ENCODE measurements around the gene KCNQ5. TPM values are rescaled to one million over a fixed set of nuclear protein-coding genes. Genes with fewer than 3 reads are reported as not detected.

The KCNQ5 gene
- total RNA-seq, 1 experiment from 2014 or later, result not detected

DNA sequence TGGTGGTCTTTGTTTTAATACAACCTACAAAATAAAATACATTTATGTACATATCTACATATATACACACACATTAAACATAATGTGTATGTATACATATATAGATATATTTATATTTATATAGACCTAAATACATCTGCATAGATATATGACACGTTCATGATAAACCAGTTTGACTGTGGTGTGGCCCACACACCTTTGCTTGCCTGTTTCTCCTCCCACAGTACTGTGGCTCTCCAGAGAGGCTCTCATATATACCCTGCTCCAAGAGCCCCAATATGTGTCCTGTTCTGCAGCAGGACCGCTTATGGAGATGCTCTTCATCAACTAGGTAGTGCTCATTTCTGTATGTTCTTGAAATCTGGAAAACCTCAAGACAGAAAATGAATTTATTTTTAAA is 207.0 kb downstream of the KCNQ5 start:
- H3K9ac ChIP-seq (ENCODE audit: low read length), result no peak overlapping the region
- H3K4me3 ChIP-seq (replicated peaks in 1 of 2; ENCODE audit: low read depth in 1 of 2, low read length in 2 of 2), result no peak overlapping the region
- ChIA-PET CTCF (no interaction called here), POLR2A (no interaction called here), RAD21 (ENCODE audit: low non-redundant PET in 1 of 2, low total read pairs in 2 of 2, uncharacterized antibody in 2 of 2, unreplicated experiment in 2 of 2) (no interaction called here)
- H3K4me1 ChIP-seq (ENCODE audit: control insufficient read depth in 1 of 2, insufficient read depth in 2 of 2, low read length in 2 of 2), result no peaks in the 10 kb centered on the region
- ATAC-seq (no peak), DNase-seq (ENCODE audit: low read depth, low spot score) (no peak)
- no TSS peak for BruUV-seq (replicated peaks)
- no peak overlapping the region for H3K4me2 ChIP-seq (ENCODE audit: low read length)
- no peaks in the 10 kb centered on the region for H3K79me2 ChIP-seq (ENCODE audit: insufficient read depth, low read length)
- H3K36me3 ChIP-seq (ENCODE audit: control insufficient read depth in 1 of 2, insufficient read depth in 2 of 2, low read length in 2 of 2), result no peaks in the 10 kb centered on the region
- intact Hi-C loops (cut with micrococcal nuclease), result no loop called here
- H3K9me2 ChIP-seq (ENCODE audit: insufficient read depth), result no peaks in the 10 kb centered on the region
- no peaks in the 10 kb centered on the region for H4K20me1 ChIP-seq (ENCODE audit: insufficient read depth)
- H3K27me3 ChIP-seq (ENCODE audit: insufficient read depth, low read length), result no peaks in the 10 kb centered on the region
- no peaks in the 10 kb centered on the region for H3K9me3 ChIP-seq (ENCODE audit: control insufficient read depth in 1 of 2, insufficient read depth in 1 of 2, low read depth in 1 of 2, low read length in 2 of 2)
- H2AFZ ChIP-seq (ENCODE audit: low read depth, low read length, poor library complexity, severe bottlenecking), result no peak overlapping the region
- no peak overlapping the region for H3K27ac ChIP-seq (ENCODE audit: low read depth, low read length)
- TF ChIP-seq, protein P1, sequence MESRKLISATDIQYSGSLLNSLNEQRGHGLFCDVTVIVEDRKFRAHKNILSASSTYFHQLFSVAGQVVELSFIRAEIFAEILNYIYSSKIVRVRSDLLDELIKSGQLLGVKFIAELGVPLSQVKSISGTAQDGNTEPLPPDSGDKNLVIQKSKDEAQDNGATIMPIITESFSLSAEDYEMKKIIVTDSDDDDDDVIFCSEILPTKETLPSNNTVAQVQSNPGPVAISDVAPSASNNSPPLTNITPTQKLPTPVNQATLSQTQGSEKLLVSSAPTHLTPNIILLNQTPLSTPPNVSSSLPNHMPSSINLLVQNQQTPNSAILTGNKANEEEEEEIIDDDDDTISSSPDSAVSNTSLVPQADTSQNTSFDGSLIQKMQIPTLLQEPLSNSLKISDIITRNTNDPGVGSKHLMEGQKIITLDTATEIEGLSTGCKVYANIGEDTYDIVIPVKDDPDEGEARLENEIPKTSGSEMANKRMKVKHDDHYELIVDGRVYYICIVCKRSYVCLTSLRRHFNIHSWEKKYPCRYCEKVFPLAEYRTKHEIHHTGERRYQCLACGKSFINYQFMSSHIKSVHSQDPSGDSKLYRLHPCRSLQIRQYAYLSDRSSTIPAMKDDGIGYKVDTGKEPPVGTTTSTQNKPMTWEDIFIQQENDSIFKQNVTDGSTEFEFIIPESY (IDR thresholded peaks at IDR 0.05; ENCODE audit: extremely low read depth, insufficient replicate concordance, low read length), result no peak
- TF ChIP-seq CBX3 (IDR thresholded peaks at IDR 0.05; ENCODE audit: low read depth) (no peak), ZFX (IDR thresholded peaks at IDR 0.05) (no peak), SP1 (IDR thresholded peaks at IDR 0.05; ENCODE audit: low read depth) (no peak), SRF (IDR thresholded peaks at IDR 0.05; ENCODE audit: low read depth) (no peak), EGR1 (IDR thresholded peaks at IDR 0.05; ENCODE audit: low read depth) (no peak), POLR2A (IDR thresholded peaks at IDR 0.05; ENCODE audit: borderline replicate concordance, extremely low read depth, insufficient read depth, insufficient read length) (no peak), EZH2 (IDR thresholded peaks at IDR 0.05) (no peak), ZNF274 (IDR thresholded peaks at IDR 0.05; ENCODE audit: low read depth, low read length) (no peak)
- TF ChIP-seq, protein P2, sequence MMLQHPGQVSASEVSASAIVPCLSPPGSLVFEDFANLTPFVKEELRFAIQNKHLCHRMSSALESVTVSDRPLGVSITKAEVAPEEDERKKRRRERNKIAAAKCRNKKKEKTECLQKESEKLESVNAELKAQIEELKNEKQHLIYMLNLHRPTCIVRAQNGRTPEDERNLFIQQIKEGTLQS (IDR thresholded peaks at IDR 0.05), result no peak

DNA sequence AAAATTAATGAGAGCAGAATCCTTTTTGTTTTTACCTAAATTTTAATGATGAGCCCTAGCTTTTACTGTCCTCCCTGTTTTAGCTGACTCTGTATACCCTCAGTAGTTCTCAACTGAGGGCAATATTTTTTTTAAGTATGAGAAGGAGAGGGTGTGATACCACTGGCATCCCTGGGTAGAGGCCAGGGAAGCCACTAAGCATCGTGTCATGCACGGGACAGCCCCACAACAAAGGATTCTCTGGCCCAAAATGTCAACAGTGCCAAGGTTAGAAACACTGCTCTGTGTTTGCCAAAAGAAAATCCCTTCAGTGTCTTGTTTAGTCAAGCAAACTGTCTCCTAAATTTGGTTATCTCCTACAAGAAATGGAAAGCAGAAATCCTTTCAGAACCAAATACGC is 210.4 kb downstream of the KCNQ5 start:
- no peak overlapping the region for H3K27ac ChIP-seq (ENCODE audit: low read depth, low read length)
- H3K4me3 ChIP-seq (replicated peaks in 1 of 2; ENCODE audit: low read depth in 1 of 2, low read length in 2 of 2), result no peak overlapping the region
- no peaks in the 10 kb centered on the region for H3K9me3 ChIP-seq (ENCODE audit: control insufficient read depth in 1 of 2, insufficient read depth in 1 of 2, low read depth in 1 of 2, low read length in 2 of 2)
- TF ChIP-seq, protein P3, sequence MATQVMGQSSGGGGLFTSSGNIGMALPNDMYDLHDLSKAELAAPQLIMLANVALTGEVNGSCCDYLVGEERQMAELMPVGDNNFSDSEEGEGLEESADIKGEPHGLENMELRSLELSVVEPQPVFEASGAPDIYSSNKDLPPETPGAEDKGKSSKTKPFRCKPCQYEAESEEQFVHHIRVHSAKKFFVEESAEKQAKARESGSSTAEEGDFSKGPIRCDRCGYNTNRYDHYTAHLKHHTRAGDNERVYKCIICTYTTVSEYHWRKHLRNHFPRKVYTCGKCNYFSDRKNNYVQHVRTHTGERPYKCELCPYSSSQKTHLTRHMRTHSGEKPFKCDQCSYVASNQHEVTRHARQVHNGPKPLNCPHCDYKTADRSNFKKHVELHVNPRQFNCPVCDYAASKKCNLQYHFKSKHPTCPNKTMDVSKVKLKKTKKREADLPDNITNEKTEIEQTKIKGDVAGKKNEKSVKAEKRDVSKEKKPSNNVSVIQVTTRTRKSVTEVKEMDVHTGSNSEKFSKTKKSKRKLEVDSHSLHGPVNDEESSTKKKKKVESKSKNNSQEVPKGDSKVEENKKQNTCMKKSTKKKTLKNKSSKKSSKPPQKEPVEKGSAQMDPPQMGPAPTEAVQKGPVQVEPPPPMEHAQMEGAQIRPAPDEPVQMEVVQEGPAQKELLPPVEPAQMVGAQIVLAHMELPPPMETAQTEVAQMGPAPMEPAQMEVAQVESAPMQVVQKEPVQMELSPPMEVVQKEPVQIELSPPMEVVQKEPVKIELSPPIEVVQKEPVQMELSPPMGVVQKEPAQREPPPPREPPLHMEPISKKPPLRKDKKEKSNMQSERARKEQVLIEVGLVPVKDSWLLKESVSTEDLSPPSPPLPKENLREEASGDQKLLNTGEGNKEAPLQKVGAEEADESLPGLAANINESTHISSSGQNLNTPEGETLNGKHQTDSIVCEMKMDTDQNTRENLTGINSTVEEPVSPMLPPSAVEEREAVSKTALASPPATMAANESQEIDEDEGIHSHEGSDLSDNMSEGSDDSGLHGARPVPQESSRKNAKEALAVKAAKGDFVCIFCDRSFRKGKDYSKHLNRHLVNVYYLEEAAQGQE (IDR thresholded peaks at IDR 0.05; ENCODE audit: low read depth), result no peak
- RAD21 ChIA-PET (ENCODE audit: low non-redundant PET in 1 of 2, low total read pairs in 2 of 2, uncharacterized antibody in 2 of 2, unreplicated experiment in 2 of 2), result no interaction called here
- intact Hi-C loops (cut with micrococcal nuclease), result no loop called here
- CTCF ChIA-PET, result no interaction called here
- POLR2A ChIA-PET, result no interaction called here
- no peak overlapping the region for H3K4me2 ChIP-seq (ENCODE audit: low read length)
- H3K27me3 ChIP-seq (ENCODE audit: insufficient read depth, low read length), result no peaks in the 10 kb centered on the region
- H4K20me1 ChIP-seq (ENCODE audit: insufficient read depth), result no peaks in the 10 kb centered on the region
- H3K79me2 ChIP-seq (ENCODE audit: insufficient read depth, low read length), result no peaks in the 10 kb centered on the region
- no peaks in the 10 kb centered on the region for H3K9me2 ChIP-seq (ENCODE audit: insufficient read depth)
- BruUV-seq (replicated peaks), result no TSS peak
- DNase-seq (ENCODE audit: low read depth, low spot score) (no peak), ATAC-seq (no peak)
- no peak overlapping the region for H2AFZ ChIP-seq (ENCODE audit: low read depth, low read length, poor library complexity, severe bottlenecking)
- H3K4me1 ChIP-seq (ENCODE audit: control insufficient read depth in 1 of 2, insufficient read depth in 2 of 2, low read length in 2 of 2), result no peaks in the 10 kb centered on the region
- H3K36me3 ChIP-seq (ENCODE audit: control insufficient read depth in 1 of 2, insufficient read depth in 2 of 2, low read length in 2 of 2), result no peaks in the 10 kb centered on the region
- no peak overlapping the region for H3K9ac ChIP-seq (ENCODE audit: low read length)

All from HCT116 (cell line).